Activated CD4-positive, alpha-beta T cell treated with anti-CD3 and anti-CD28 coated beads, Interleukin-2, amount 50 U/mL, for 16 hours (primary cell): ENCODE measurements around the gene PLCD1.
A peak's percentile ranks its signal among the peaks of the same experiment; 100 is the strongest.
"Not testable (repeated sequence)": the region's sequence is repeated elsewhere in the genome, so short reads cannot be mapped to it uniquely, and the experiment has no call there.

Experiments
- DNase-seq: peaks from one replicate; pipeline ENCODE4 v3.0.0-alpha.2; 2020

The PLCD1 gene

GRCh38 chr3:38029400-38030125 is at the start of gene PLCD1:
TSS of gene PLCD1 (minus strand) at chr3:38029642. CDS start at chr3:38029539, 103 bp downstream.
- DNase-seq = no peak

DNA sequence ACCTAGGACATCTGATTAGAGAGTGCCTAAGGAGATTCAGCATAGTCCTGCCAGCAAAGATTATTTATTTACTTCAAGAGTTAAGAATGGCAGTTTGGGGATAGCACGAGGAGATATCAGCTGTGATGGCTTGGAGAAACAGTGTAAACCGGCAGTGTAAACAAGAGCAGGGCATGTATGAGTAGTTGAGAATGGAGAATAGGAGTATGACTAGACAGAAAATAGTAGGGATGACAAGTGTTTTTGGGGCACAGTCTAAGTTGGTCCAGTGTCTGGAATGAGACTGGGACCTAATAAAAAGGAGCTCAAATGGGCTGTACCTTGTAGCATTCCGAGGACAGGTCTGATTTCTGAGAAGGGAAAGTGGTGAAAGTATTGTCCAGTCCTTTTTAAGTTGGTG is 47.6 kb upstream of the PLCD1 start:
- not testable (repeated sequence) for DNase-seq

GRCh38 chr3:38070013-38070412 is 40.6 kb upstream of the PLCD1 start:
- DNase-seq = no peak

- no peak for DNase-seq
Observed at GRCh38 chr3:38067508-38068233, 38.2 kb upstream of the PLCD1 start.

DNA sequence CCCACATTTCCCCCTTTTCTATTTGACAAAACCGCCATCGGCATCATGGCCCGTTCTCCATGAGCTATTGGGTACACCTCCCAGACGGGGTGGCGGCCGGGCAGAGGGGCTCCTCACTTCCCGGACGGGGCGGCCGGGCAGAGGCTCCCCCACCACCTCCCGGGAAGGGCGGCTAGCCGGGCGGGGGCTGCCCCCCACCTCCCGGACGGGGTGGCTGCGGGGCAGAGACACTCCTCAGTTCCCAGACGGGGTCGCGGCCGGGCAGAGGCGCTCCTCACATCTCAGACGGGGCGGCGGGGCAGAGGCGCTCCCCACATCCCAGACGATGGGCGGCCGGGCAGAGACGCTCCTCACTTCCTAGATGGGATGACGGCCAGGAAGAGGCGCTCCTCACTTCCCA is 35.0 kb upstream of the PLCD1 start:
- not testable (repeated sequence) for DNase-seq

GRCh38 chr3:38062809-38063208 is 33.4 kb upstream of the PLCD1 start:
- no peak for DNase-seq

GRCh38 chr3:38059591-38059990 is 30.1 kb upstream of the PLCD1 start:
- DNase-seq = no peak

DNA sequence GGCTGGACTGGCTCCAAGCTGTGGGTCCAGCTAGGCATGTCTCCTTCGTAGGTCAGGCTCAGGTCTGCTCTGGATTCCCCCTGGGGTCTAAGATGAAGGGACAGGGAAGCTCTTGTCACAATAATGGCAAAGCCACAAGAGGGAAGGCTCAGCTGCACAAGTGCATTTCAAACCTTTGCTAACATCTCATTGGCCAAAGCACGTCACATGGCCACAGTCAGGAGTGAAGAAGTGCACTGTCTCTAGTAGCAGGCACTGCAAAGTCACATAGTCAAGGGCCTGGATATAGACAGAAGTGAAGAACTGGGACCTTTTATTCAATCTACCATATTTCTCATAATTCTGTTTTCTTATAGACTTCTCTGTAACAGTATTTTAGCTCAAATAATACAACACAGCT is 29.7 kb upstream of the PLCD1 start:
- DNase-seq = no peak

DNA sequence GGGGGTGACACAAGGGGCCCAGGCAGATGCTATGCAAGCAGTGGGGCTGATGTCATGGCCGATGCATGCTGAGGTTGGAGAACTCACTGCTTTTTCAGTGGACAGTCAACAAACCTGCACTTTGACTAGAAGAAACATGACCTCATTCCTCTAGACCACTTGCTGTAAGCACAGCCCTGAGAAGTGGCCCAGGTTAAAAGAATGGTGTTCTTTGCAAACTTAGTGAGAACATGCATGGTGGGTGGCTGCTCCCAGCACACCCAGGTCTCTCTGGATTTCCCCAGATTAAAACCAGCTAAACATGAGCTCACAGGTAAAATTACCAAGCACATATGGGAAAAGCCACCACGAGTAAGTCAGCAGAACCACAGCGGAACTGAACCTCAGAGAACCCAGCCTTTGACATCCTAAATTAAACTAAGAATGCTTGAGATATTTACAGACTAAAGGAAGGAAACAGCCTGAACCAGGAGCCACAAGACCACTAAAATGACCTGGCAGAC is 25.1 kb upstream of the PLCD1 start:
- DNase-seq = peak; percentile 33

DNA sequence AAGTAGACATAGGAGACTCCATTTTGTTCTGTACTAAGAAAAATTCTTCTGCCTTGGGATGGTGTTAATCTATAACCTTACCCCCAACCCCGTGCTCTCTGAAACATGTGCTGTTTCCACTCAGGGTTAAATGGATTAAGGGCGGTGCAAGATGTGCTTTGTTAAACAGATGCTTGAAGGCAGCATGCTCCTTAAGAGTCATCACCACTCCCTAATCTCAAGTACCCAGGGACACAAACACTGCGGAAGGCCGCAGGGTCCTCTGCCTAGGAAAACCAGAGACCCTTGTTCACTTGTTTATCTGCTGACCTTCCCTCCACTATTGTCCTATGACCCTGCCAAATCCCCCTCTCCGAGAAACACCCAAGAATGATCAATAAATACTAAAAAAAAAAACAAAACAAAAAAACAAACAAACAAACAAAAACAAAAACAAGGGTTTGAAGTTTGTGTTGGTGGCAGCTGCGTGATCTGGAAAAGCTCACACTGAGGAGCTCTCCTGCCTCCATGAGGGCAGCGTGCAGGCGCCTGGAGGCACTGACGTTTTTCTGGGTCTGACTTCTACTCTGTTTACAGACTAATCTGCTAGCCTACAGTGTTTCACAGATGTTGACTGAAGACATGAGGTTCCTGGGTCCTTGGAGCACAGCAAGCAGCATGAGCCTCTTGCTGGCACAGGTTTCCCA is 24.5 kb upstream of the PLCD1 start:
- not testable (repeated sequence) for DNase-seq

DNA sequence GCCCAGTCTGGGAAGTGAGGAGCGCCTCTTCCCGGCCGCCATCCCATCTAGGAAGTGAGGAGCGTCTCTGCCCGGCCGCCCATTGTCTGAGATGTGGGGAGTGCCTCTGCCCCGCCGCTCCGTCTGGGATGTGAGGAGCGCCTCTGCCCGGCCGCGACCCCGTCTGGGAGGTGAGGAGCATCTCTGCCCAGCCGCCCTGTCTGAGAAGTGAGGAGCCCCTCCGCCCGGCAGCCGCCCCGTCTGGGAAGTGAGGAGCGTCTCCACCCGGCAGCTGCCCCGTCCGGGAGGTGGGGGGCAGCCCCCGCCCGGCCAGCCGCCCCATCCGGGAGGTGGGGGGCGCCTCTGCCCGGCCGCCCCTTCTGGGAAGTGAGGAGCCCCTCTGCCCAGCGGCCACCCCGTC is 23.8 kb upstream of the PLCD1 start:
- DNase-seq = not testable (repeated sequence)

DNA sequence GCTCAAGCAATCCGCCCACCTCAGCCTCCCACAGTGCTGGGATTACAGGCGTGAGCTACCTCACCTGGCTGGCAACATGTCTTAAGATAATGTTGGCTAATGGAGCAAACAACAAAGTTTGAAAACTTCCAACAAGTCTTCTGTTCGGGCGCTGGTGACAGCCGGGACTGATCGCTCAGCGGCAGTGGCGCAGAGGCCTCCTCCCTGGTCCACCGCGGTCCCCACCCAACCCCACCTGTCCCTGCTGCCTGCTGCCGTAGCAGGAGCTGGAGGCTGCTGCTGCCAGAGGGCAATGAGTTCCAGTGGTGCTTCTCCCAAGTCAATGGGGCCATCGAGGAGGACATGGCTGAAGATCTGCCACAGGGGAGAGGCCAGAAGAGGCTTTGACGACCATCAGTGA is 21.7 kb upstream of the PLCD1 start:
- DNase-seq = no peak

GRCh38 chr3:38049358-38050126 is 20.1 kb upstream of the PLCD1 start:
- no peak for DNase-seq

DNA sequence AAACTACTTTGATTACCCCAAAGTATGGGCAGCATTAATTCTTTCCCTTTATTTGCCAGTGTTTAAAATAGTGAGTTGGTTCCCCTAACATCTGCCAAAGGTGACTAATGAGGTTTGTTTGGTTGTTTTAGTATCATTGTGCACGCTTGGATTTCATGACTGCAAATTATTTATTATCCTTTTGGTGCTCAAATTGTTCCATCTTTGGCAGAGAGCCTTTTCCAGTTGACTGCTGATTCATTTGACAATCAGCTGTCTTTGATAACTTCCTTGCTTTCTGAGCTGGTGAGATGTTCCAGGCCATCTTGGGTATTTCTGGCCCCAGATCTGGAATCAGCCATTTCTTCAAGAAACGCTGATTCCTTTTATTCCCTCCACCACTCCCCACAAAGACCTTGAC is 18.5 kb upstream of the PLCD1 start:
- no peak for DNase-seq

DNA sequence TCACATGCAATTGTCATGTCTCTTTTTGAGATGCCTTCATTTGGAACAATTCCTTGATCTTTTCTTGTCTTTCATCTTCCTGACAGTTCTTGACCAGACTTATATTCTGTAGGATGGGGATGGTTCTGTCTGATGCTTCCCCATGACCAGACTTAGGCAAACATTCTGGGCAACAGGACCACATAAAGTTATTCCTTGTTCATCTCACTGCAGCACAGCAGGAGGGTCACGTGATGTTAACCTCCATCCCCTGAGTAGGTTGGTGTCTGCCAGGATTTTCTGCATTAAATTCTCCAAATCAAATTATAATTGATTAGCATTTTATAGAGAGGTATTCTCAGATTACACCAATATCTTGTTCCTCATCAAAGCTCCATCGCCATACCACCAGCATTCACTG is 17.4 kb upstream of the PLCD1 start:
- no peak for DNase-seq

DNA sequence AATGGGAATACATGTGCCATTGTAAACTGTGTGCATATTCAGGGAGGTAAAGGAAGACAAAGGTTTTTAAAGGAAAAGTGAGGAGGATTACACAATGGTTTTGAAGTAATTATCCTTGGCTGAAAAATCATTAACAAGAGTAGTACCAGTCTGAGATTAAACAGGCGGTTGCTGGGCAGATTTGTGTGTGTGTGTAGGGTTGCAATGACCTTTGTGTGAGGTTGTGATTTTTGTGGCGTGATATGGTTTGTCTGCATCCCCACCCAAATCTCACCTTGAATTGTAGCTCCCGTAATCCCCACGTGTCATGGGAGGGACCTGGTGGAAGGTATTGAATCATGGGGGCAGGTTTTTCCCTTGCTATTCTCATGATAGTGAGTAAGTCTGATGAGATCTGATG is 16.6 kb upstream of the PLCD1 start:
- no peak for DNase-seq

DNA sequence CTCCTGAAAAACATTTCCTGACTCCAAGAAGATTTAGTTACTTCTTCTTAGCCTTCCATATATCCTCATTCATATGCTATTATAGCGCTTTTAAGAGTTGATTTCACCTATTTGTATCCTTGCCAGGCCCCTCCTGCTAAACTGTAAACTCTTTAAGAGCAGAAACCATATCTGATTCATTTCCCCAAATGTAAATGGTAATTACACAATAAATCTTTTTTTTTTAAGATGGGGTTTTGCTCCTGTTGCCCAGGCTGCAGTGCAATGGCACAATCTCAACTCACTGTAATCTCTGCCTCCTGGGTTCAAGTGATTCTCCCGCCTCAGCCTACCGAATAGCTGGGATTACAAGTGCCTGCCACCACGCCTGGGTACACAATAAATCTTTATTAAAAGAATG is 14.0 kb upstream of the PLCD1 start:
- no peak for DNase-seq

DNA sequence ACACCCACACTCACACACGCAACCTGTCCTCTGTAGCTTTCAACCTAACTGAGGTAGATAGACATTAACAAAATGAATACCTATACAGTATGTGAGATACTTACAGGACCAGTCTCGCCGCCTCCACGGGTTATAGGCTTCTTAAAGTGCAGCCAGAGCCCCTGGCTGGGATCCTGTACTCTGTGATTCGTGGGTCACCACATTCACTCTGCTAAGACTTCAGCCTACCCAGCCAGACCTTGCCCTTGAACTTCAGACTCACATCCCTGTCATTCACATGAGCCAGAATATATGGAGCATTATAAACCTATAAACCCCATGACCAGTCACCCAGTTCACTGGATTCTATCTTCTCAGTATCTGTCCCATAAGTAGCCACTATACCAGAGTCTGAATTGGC is 11.0 kb upstream of the PLCD1 start:
- DNase-seq = no peak

- DNase-seq = peak; percentile 41
Observed at GRCh38 chr3:38039899-38040261, 10.4 kb upstream of the PLCD1 start.

DNA sequence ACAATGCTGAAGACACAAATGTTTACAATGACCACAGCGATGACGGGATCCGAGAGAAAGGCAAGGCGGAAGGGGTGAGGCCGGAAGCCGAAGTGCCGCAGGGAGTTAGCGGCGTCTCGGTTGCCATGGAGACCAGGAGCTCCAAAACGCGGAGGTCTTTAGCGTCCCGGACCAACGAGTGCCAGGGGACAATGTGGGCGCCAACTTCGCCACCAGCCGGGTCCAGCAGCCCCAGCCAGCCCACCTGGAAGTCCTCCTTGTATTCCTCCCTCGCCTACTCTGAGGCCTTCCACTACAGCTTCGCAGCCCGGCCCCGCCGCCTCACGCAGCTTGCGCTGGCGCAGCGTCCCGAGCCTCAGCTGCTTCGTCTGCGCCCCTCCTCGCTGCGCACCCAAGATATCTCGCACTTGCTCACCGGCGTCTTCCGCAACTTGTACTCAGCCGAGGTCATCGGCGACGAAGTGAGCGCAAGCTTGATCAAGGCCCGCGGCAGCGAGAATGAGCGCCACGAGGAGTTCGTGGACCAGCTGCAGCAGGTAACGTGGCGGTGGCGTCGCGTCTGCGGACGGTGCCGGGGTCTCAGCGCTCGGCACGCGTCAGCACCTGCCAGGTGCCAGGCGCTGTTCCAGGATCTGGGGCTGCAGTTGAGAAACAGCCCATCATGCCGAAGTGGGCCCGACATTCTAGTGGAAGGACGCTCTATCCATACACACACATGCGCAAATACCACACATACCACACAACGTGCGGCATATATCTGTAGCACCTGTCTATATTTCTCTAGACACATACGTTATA is 9.9 kb upstream of the PLCD1 start, which contains the start of gene DLEC1:
Gene DLEC1 (plus strand): TSS at position 108 of the 798 bp plus-strand sequence. CDS start 18 bp downstream, at position 126.
- DNase-seq = peak; percentile 93

GRCh38 chr3:38038447-38038911 is 9.0 kb upstream of the PLCD1 start:
- DNase-seq = peak; percentile 74

GRCh38 chr3:38036906-38037305 is 7.5 kb upstream of the PLCD1 start:
- DNase-seq = no peak
